ENCODE data around the gene TNPO3.

DNA sequence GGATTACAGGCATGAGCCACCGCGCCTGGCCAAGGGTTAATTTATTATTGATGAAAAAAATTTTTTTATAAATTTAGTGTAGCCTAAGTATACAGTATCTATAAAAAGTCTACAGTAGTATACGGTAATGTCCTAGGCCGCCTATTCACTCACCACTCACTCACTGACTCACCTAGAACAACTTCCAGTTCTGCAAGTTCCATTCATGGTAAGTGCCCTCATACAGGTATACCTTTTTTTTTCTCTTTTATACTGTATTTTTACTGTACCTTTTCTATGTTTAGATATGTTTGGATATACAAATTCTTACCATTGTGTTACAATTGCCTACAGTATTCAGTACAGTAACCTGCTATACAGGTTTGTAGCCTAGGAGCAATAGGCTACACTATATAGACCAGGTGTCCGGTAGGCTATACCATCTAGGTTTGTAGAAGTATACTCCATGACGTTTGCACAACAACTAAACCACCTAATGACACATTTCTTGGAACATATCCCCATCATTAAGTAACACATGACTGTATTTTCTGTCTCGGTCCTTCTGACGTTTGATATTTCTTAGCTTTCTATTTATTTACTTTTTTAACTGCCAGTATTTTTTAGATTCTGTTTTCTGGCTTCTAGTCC is 93.8 kb downstream of the TNPO3 start:
- no peak for TF ChIP-seq CTCF (conservative IDR thresholded peaks at IDR 0.05)
- TF ChIP-seq EZH2 (IDR thresholded peaks at IDR 0.05; ENCODE audit: low read depth) = no peak
